Activated gamma-delta T cell (primary cell): ENCODE data around the gene ASPG.

Experiments used
- DNase-seq: peaks from one replicate; lab custom pipeline; 2025; lab: John Stamatoyannopoulos, UW

ASPG gene

DNA sequence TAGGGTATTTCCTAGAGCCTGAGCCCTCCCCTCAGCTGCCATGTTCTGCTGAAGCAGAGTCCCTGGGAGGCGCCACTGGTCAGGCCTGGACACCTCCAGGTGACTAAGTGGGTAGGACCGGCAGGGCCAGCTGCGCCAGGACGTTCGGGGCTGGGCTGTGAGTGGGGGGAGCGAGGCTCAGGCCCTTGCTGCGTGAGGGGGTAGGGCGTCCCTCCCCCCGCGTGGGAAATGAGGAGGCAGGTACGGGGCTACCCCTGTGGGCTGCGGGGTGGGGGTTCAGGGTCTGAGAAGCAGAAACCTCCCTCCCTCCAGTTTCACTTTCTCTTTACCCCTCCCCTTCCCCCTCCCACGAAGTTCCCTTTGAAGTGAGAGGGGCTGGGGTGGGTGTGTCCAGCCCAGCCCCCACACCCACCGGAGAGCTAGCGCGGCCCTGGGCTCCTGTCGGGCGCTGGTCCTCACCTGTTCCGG, 30.8 kb downstream of the ASPG start:
- DNase-seq: no peak

DNA sequence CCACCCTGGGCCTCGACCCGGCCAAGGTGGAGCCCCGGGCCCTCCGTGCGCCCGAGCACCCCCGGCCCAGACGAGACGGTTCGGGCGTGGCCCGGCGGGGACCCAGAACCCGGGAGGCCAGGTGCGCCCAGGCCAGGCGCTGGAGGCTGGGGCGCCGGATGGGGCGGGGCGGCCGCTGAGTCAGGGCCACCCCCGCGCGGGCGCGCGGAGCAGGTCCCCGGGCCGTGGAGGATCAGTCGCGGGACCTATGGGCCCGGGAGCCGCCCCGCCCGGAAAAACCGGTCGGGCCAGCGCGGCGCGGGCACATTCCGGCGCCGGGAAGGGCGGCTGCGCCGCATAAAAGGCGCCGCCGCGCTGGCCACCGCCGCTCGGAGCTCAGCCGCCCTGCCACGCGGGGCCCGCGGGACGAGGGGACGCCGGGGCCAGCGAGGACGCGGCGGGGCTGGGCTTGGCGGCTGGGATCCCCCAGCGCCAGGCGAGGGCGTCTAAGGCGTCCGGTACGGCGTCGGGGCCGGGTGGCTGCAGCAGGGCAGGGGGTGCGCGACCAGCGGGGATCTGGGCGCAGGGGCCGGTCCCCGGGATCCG, 31.3 kb downstream of the ASPG start:
- no peak for DNase-seq

DNA sequence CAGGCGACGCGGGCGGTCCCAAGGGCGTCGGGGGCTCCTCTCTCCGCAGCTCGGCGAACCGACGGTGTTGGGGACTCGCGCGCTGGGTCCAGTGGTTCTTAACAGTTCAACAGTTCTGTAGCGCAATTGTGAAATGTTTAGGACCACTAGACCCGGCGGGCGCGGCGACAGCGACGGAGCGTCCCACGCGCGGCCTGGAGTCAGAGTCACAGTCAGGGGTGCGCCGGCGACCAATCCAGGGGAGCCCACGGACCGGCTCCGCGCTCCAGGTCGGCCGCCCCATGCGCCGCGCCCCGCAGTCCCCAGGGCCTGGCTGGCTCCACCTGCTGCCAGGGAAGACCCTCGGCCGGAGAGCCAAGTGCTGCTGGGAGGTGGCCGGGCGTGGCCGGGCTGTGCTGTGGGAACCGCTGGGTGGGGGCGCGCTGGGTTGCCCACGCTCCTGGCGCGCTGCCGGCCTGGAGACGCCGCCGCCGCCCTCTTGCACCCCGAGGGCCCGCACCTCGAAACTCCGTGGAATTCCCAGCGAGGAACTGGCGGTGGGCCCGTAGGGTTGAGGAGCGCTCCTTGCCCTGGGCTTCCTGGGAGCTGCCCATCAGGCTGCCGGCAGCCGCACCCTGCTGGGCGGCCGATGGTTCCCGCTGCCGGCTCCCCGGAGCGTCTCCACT, 32.0 kb downstream of the ASPG start:
- no peak for DNase-seq

DNA sequence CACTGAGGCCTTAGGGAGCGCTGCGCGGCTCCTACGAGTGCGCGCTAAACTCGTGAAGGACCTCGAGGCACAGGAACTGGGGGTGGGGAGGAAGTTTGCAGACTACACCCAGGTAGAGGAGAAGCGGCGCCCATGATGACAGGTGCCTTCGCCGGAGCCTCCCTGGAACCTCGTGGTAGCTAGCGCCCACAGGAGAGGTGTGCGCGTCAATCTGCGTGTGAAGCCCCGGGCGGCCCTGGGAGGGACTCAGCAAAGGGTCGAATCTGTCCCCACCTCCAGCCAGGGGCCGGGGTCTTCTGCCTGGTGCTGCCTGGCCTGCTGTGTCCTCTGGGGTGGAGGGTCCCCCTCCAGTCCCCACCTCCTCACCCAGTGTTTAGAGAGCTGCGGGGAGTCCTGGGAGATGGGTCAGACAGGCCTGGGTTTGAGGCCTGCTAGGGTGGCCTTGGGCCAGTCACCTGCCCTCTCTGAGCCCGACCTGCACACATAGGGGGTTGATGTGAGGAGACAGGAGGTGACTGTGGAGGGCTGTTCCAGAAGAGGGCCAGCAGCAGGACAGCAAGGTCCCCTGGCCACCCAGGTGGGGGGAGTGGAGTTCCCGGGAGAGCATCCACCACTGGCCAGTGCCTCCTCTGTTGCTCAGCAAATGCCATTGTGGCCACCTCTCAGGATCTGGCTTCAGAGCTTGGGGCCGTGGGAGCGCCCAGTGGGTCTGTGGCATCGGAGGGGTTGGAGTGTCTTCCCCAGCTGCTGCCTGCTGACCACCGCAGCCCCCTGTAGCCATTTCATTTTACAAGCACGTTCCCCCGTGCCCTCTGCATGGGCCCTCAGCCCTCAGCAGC, 32.7 kb downstream of the ASPG start:
- DNase-seq: no peak

DNA sequence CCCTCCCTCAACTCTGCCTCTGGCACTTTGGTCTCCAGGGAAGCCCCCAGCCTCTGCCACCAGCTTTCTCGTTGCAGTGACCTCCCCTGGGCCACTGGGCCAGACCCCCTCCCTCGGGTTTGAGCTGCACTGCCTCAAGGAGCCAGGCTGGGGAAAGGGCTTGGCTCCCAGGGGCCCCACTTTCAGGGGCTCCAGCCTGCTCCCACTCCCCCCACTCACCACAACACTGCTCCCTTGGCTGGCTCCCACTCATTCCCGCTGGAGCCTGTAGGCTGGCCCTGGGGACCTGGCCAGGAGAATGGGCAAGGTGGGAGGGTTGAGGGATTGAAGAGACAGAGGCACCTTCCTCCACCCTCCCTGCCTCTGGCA, 33.6 kb downstream of the ASPG start:
- DNase-seq: no peak

DNA sequence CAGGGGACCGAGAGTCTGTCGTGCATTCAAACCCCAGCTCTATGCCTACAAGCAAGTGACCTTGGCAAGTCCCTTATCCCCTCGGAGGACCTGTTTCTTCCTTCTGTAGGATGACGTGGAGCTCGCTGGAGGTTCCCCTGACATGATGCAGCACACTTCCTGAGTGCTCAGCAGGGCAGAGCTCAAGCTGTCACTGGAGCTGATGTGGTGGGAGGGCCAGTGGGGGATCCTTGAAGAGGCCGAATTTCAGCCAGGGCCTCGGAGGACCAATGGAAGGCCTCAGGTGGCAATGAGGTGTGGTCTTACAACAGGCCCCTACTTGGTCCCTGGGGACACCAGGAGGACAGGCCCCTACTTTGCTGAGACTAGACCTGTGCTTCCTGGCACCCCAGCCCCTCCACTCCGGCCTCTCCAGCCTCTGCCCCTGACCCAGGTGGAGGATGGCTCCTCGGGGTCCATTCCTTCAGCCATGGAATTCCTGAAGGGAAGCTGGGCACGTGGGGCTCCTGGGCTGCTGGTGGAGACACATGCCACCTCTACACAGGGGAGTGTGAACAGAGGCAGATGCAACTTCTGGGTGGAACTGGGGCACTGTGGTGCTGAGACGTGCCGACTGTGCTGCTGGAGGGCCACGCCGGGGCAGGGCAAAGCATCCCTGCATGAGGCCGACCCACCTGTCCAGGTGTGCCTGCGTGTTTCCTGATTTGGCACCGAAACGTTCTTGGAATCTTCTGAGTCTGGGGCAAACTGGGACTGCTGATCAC, 34.2 kb downstream of the ASPG start:
- no peak for DNase-seq

DNA sequence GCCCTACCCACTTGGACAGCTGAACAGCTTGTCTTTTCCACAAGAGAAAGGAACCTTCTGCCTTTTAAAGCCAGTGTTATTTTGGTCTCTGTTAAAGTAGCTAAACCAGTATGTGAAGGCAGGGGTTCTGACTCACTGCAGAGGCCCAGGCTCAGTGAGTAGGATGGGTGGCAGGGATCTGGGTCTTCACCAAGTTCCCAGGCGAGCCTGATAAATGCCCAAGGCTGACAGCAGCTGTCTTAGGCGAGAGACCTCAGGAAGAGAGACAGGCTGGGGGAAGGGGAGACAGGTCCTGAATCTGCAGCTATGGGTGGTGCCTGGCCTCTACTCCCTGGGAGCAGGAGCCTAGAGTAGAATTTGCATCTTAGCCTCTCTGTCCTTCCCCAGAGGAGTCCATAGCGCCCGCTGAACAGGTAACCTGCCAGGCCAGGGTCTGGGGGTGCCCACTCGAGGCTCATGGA, 34.8 kb downstream of the ASPG start:
- DNase-seq: no peak

DNA sequence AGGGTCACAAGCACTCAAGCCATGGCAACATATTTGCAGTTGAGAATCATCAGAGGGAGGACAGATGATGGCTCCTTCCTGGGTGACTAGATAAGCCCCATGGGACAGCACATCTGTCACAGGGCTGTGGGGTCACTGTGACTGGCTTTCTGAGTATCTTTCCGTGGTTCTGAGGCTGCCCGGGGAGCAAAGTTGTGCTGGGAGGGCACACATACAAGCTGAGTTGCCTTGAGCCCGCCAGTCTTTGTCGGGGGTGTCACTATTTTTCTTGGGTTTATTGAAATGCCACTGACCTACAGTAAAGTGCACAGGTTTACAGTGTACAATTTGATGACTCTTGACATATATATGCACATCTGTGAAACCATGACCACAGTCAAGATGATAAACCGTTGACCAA, 35.6 kb downstream of the ASPG start:
- DNase-seq: no peak

DNA sequence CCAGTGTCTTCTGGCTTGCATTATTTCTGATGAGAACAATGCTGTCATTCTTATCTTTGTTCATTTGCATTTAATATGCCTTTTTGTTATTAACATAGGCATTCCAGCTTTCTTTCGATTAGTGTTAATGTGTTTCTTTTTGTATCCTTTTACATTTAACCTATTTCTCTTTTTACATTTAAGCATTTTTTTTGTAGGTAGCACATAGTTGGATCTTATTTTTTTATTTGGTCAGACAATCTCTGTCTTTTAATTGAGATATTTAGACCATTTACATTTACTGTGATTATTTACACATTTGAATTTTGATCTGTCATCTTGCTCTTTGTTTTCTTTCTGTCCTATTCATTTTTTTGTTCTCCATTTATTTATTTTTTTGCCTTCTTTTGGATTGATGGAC, 38.4 kb downstream of the ASPG start:
- no peak for DNase-seq

DNA sequence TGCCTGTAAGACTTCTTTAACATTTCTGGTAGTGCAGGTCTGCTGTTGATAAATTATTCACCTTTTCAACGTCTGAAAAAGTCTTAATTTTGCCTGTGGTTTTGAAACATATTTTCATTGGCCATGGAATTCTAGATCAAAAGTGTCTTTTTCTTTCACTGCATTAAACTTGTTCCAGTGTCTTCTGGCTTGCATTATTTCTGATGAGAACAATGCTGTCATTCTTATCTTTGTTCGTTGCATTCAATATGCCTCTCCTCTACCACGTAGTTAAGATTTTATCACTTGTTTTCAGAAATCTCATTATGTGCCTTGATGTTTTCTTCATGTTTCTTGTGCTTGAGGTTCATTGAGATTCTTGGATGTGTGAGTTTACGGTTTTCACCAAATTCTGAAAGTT, 39.5 kb downstream of the ASPG start:
- no peak for DNase-seq

DNA sequence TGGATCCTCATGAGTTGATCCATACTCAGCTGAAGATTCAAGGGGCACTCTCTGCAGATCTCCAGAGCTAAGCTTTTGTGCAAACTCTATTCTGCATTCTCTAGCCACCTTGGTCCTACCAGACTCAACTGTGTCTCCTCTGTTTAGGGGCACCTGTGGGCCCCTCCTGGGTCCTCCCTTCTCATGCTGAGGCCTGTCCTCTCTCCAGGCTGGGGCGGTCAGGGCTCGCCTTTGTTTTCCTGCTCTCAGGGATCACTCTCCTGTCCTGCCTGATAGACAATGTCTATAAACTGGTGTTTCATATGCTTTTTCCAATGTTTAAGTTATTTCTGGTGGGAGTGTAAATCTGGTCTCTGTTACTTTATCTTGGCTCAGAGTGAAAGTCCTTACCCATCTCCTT, 41.3 kb downstream of the ASPG start:
- no peak for DNase-seq

DNA sequence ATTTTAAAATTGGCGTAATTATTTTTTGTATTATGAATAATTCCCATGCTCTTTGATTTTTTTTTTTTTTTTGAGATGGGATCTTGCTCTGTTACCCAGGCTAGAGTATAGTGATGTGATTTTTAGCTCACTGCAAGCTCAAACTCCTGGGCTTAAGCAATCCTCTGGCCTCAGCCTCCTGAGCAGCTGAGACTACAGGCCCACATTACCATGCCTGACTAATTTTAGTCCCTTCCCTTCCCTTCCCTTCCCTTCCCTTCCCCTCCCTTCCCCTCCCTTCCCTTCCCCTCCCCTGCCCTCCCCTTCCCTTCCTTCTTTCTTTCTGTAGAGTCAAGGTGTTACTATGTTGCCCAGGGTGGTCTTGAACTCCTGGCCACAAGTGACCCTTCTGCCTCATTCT, 43.5 kb downstream of the ASPG start:
- DNase-seq: no peak

DNA sequence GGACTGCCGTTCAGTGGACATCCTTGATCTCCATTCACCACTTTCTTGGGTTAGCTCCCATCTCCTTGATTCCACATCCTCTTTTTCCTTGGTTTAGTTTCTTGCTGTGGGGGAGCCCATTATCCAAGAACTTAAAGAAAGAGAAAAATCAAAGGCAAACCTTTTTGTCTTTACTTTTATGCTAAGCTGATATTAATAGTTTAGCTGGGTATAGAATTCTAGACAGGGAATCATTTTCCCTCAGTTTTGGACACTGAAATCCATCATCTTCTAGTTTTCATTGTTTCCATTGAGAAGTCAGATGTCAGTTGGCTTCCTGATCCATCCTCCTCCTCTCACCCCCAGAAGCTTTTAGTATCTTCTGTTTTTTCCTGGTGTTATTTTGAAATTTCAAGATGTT, 44.1 kb downstream of the ASPG start:
- DNase-seq: no peak

DNA sequence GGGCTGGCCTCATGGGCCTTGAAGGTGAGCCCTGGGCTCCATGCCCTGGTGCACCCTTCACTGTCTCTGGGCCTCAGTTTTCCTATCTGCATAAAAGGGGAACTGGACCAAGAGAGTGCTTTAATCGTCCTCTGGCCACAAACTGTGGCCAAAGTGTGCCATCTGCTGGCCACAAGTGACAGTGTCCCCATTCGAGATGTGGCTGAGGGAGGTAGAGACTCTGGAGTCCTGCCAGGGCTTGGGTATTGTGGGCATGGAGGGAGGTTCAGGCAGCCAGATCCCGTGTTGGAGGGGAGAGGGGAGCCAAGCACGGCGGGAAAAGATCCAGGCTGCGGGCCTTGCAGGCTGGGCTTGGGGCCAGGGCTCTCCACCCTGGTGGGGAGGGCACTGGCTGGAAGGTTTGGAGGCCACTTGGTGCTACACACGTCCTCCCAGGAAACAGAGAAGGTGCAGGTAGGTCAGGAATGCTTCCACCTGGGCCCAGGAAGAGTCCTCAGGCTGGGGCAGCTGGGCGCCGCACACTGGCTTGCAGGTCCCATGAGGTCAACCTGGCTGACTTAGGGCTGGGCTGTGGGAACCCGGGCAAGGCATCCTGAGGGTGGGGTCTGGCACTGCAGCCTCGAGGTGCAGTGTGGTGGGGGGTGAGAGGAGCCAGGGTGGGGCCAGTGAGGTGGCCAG, 45.6 kb downstream of the ASPG start:
- no peak for DNase-seq

DNA sequence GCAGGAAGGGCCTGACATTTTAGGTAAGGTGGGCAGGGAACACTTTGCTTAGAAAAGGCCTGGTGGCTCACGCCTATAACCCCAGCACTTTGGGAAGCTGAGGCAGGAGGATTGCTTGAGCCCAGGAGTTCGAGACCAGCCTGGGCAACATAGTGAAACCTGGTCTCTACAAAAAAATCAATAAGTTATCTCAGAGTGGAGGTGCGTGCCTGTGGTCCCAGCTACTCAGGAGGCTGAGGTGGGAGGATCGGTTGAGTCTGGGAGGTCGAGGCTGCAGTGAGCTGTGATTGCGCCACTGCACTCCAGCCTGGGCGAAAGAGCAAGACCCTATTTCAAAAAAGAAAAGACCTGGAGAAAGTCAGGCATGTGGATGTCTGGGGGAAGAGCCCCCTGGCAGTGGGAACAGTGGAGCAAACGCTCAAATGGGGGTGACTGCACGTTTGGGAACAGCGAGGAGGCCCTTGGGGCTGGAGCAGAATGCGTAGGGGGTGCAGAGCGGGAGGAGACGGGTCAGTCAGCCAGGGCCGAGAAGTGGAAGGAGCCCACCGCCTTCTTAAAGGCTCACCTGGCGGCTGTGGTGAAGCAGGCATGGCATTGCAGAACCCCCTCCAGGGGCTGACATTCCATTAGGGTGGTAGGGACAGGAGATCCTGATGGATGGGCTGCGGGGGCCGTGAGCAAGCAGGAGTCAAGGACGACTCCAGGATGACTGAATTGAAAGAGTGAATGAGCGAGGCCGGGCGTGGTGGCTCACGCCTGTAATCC, 46.6 kb downstream of the ASPG start:
- DNase-seq: no peak

DNA sequence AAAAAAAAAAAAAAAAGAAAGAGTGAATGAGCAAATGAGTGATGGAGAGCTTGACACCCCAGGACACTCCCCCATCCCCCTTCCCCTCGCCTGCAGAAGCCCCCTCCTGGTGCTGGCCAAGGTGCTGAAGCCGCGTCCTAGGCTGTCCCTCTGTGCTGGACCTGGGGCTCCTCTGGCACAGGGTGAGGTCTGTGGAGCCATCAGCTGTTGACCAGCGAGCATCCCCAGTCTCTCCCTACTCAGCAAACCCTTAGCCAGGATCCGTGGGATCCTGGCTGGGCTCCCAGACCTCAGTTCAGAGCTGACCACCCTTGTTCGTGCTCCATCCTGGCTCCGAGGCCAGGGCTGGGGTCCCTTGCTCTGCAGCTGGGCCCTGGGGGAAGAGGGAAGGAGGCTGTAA, 47.5 kb downstream of the ASPG start:
- no peak for DNase-seq

DNA sequence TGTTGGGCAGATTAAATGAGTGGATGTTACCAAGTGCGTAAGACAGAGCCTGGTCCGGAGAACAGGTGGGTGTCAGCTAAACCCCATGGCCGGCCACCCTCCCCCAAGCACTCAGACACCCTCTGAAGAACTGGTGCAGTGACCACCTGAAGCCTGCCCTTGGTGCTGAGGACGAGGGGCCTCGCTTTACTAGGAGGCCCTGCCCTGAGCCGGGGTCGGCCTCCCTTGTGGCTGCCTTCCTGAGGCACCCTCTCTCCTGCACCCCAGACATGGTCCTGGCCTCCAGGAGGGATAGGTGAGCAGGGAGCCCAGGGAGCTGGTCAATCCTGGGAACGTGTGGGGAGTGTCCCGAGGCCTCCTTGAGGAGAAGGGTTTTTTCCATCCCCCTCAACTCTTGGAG, 48.0 kb downstream of the ASPG start:
- no peak for DNase-seq

DNA sequence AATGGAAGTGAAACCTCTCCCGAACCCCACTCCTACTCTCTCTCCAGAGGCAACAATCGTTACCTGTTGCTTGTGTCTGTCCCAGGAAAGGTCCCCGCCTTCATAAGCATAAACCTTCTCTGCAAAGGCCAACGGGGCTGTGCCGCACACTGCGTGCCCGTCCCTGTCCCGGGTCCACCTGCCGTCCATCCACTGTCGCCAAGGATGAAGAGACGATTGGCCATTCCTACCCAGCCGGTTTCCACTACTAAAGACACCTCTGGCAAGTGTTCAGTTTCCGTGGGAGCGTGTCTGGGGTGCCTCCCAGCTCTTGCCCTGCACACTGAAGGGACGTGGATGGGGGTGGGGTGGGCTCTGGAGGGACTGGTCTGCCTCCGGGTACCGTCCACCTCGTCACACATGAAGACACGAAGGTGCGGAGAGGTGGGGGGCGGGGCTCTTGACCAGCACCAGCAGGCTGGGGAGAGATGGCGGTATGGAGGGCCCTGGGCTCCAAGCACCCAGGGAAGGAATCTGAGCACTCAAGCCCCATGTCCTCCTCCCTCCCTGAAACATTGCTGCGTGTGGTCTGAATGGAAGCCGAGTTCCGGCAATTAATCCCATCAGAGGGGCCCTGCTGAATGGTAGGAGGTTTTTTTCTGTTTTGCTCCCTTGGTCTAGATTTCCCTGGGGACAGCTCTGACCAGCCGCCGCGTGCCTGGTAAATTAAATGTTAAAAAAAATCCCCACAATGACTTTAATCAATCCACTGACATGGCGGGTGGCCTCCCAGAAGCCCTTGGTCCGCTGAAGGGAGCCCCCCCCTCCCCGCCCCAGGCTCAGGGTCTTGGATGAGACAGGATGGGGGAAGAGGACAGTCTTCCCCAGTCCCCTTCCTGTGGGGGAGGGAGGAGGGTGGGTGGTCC, 48.8 kb downstream of the ASPG start:
- DNase-seq: no peak

DNA sequence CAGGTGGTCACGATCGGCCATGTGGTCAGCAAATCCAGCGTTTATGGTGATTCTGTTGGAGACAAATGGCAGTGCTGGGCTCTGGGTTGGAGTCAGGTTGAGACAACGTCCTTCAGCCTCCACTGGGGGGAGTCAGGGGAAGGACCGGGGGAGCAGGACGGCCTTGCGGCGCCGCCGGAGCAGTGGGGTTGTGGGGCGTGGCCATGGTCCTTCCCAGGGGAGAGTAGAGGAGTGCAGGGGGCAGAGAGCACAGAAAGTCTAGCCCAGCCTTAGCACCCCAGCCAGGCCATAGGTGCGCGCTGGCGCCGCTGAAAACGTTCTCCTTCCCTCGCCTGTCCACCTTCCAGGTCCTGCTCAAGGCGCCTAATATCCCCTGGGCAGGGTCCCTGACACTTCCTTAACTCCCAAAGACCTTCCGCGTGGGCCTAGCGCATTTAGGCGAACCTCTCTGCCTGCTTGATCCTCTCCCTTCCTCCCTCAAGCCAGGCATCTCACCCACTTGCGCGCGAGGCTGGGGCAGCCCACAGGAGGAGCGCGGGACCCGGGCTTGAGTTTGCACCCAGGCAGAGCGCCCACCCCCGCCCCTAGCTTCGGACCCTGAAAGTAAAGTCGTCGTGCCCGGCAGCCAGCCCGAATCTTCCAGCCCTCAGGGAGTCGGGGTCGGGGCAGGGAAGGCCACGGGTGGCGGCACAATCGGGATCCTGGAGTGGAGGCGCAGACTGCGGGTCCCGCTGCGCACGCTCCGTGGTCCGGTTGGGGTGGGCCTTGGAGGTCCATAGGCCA, 49.8 kb downstream of the ASPG start:
- DNase-seq: no peak
